WTC11 (cell line): ENCODE data around the gene SPEM1. TPM values are rescaled to one million over a fixed set of nuclear protein-coding genes. Genes with fewer than 3 reads are reported as not detected.

Experiments used
- ATAC-seq: fragments of 200-7000 bp; cut with Tn5 transposase; 2 replicates; pipeline ENCODE4 v1.10.0; 2021; ENCODE audit warnings: mild to moderate bottlenecking, moderate library complexity
- CTCF ChIA-PET: fragments of 300-600 bp; sonication (Branson Sonifier 250); formaldehyde crosslinking; loops from one replicate; lab custom pipeline; 2021; ENCODE audit warnings: antibody characterized with exemption; lab: Charles Lee
- POLR2A ChIA-PET: fragments of 350-600 bp; sonication (Branson Sonifier 250); formaldehyde crosslinking; loops from one replicate; lab custom pipeline; 2021; ENCODE audit warnings: antibody characterized with exemption; lab: Charles Lee
- DNase-seq: peaks from one replicate; pipeline ENCODE4 v3.0.0; 2021; ENCODE audit warnings: low spot score
- H3K27ac Mint-ChIP-seq: 2 replicates; pipeline ENCODE4 v1.8.0; 2021; ENCODE audit warnings: mixed read lengths
- H3K27me3 Mint-ChIP-seq: 2 replicates; pipeline ENCODE4 v1.8.0; 2021; ENCODE audit warnings: low read depth, mild to moderate bottlenecking, moderate library complexity, mixed read lengths
- H3K36me3 Mint-ChIP-seq: 2 replicates; pipeline ENCODE4 v1.8.0; 2021; ENCODE audit warnings: mixed read lengths
- H3K4me1 Mint-ChIP-seq: 2 replicates; pipeline ENCODE4 v1.8.0; 2022; ENCODE audit warnings: mixed read lengths
- H3K4me3 Mint-ChIP-seq: 2 replicates; pipeline ENCODE4 v1.8.0; 2021; ENCODE audit warnings: mild to moderate bottlenecking, moderate library complexity, mixed read lengths
- H3K9me3 Mint-ChIP-seq: 2 replicates; pipeline ENCODE4 v1.8.0; 2021; ENCODE audit warnings: mixed read lengths
- AFF4 ChIP-seq: sonication (generic); formaldehyde crosslinking; IDR thresholded peaks from 2 replicates; pipeline ENCODE4 v1.8.1; 2023; ENCODE audit warnings: mild to moderate bottlenecking, missing genetic modification reagents, borderline replicate concordance
- ATF1 ChIP-seq: sonication (generic); formaldehyde crosslinking; IDR thresholded peaks from 2 replicates; pipeline ENCODE4 v1.8.1; 2023; ENCODE audit warnings: mild to moderate bottlenecking, moderate library complexity, missing genetic modification reagents
- CBFB ChIP-seq: sonication (generic); formaldehyde crosslinking; IDR thresholded peaks from 2 replicates; pipeline ENCODE4 v1.8.1; 2022; ENCODE audit warnings: mild to moderate bottlenecking, low read depth, missing genetic modification reagents
- CREB1 ChIP-seq: sonication (generic); formaldehyde crosslinking; IDR thresholded peaks from 2 replicates; pipeline ENCODE4 v1.8.0; 2023; ENCODE audit warnings: mild to moderate bottlenecking, missing genetic modification reagents
- ELF4 ChIP-seq: sonication (generic); formaldehyde crosslinking; IDR thresholded peaks from 2 replicates; pipeline ENCODE4 v1.8.1; 2022; ENCODE audit warnings: low read depth, mild to moderate bottlenecking, moderate library complexity, missing genetic modification reagents
- JUN ChIP-seq: sonication (generic); formaldehyde crosslinking; IDR thresholded peaks from 2 replicates; pipeline ENCODE4 v1.8.0; 2023; ENCODE audit warnings: mild to moderate bottlenecking, missing genetic modification reagents
- MLX ChIP-seq: sonication (generic); formaldehyde crosslinking; IDR thresholded peaks from 2 replicates; pipeline ENCODE4 v1.8.1; 2023; ENCODE audit warnings: mild to moderate bottlenecking, missing genetic modification reagents, moderate library complexity
- MXD4 ChIP-seq: fragments of 250-450 bp; sonication (Bioruptor Pico); IDR thresholded peaks from 2 replicates; pipeline ENCODE4 v1.8.0; 2021; ENCODE audit warnings: mild to moderate bottlenecking, moderate library complexity, borderline replicate concordance
- NFE2L1 ChIP-seq: sonication (generic); formaldehyde crosslinking; IDR thresholded peaks from 2 replicates; pipeline ENCODE4 v1.8.1; 2023; ENCODE audit warnings: missing genetic modification reagents
- NR2C2 ChIP-seq: sonication (generic); formaldehyde crosslinking; IDR thresholded peaks from 2 replicates; pipeline ENCODE4 v1.8.0; 2022; ENCODE audit warnings: mild to moderate bottlenecking, missing genetic modification reagents
- OVOL2 ChIP-seq: fragments of 250-450 bp; sonication (Bioruptor Pico); IDR thresholded peaks from 2 replicates; pipeline ENCODE4 v1.9.0; 2021; ENCODE audit warnings: mild to moderate bottlenecking, borderline replicate concordance
- PRRX2 ChIP-seq: fragments of 250-450 bp; sonication (Bioruptor Pico); IDR thresholded peaks from 2 replicates; pipeline ENCODE4 v1.8.0; 2021; ENCODE audit warnings: mild to moderate bottlenecking
- TCF7 ChIP-seq: sonication (generic); formaldehyde crosslinking; IDR thresholded peaks from 2 replicates; pipeline ENCODE4 v1.8.0; 2022; ENCODE audit warnings: mild to moderate bottlenecking, low read depth, missing genetic modification reagents, moderate library complexity
- ZMAT4 ChIP-seq: fragments of 250-450 bp; sonication (Bioruptor Pico); IDR thresholded peaks from 2 replicates; pipeline ENCODE4 v1.9.0; 2021; ENCODE audit warnings: mild to moderate bottlenecking
- ZNF317 ChIP-seq: sonication (generic); formaldehyde crosslinking; IDR thresholded peaks from 2 replicates; pipeline ENCODE4 v1.8.1; 2023; ENCODE audit warnings: low read depth, mild to moderate bottlenecking, moderate library complexity, missing genetic modification reagents, borderline replicate concordance
- ZNF416 ChIP-seq: fragments of 250-450 bp; sonication (Bioruptor Pico); IDR thresholded peaks from 2 replicates; pipeline ENCODE4 v1.9.0; 2021; ENCODE audit warnings: mild to moderate bottlenecking, inconsistent platforms
- total RNA-seq: library from RNA; stranded (reverse); gene quantifications from 3 replicates; pipeline ENCODE4 v1.2.3, GENCODE V29; 2021
- TF ChIP-seq, protein P1 (sequence below): sonication (generic); formaldehyde crosslinking; IDR thresholded peaks from 2 replicates; pipeline ENCODE4 v1.8.1; 2023; ENCODE audit warnings: mild to moderate bottlenecking, missing genetic modification reagents
- TF ChIP-seq, protein P2 (sequence below): fragments of 250-450 bp; sonication (Bioruptor Pico); IDR thresholded peaks from 2 replicates; pipeline ENCODE4 v1.8.0; 2021; ENCODE audit warnings: mild to moderate bottlenecking

Gene SPEM1
- total RNA-seq, 1 experiment from 2014 or later = 0.35 TPM

DNA sequence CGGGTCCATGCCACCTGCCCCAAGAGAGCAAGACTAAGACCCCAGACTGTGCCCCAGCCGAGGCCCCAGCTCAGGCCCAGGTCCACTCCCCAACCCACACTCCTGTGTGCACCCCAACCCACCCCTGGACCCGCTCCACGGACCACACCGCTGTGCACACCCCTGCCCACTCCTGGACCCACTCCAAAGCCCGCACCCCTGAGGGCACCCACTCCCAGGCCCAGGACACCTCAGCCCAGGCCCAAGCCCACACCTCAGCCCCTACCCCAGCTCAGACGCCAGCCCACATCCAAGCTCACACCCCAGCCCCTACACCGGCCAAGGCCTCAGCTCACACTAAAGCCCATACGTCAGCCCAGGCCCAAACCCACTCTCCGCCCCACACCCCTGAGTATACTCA is 9.6 kb downstream of the SPEM1 start (continued):
- TF ChIP-seq, protein P1, sequence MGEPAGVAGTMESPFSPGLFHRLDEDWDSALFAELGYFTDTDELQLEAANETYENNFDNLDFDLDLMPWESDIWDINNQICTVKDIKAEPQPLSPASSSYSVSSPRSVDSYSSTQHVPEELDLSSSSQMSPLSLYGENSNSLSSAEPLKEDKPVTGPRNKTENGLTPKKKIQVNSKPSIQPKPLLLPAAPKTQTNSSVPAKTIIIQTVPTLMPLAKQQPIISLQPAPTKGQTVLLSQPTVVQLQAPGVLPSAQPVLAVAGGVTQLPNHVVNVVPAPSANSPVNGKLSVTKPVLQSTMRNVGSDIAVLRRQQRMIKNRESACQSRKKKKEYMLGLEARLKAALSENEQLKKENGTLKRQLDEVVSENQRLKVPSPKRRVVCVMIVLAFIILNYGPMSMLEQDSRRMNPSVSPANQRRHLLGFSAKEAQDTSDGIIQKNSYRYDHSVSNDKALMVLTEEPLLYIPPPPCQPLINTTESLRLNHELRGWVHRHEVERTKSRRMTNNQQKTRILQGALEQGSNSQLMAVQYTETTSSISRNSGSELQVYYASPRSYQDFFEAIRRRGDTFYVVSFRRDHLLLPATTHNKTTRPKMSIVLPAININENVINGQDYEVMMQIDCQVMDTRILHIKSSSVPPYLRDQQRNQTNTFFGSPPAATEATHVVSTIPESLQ (CRISPR knock-in tag) = no peak
- TF ChIP-seq, all 79 proteins: peak for 0

DNA sequence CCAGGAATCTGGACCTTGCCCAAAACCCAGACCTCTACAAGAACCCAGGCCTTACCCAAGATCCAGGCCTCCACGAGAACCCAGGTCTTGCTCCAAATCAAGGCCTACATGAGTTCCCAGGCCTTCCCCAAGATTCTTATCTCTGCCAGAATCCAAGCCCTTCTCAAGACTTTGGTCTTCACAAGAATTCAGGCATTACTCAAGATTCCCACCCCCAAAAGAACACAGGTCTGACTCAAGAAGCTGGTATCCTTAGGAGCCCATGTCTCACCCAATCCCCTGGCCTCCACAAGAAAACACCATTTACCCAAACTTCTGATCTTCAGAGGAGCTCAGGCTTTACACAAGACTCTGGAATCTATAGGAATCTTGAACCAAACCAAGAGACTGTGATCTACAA is 11.1 kb downstream of the SPEM1 start:
- H3K27me3 Mint-ChIP-seq = no peaks in the 10 kb centered on the region; the same call in 1 of the 2 replicates
- H3K4me3 Mint-ChIP-seq = no peak overlapping the region
- DNase-seq (no peak), ATAC-seq (no peak)
- no peaks in the 10 kb centered on the region for H3K36me3 Mint-ChIP-seq
- peaks cover 3% of the 10 kb centered on the region for H3K4me1 Mint-ChIP-seq
- CTCF ChIA-PET = no interaction called here
- H3K27ac Mint-ChIP-seq = no peak overlapping the region
- H3K9me3 Mint-ChIP-seq = no peaks in the 10 kb centered on the region
- TF ChIP-seq OVOL2 (CRISPR knock-in tag) (no peak), JUN (no peak), ZNF416 (CRISPR knock-in tag) (no peak), NFE2L1 (CRISPR knock-in tag) (no peak), NR2C2 (CRISPR knock-in tag) (no peak), CREB1 (CRISPR knock-in tag) (no peak), ATF1 (CRISPR knock-in tag) (no peak), MXD4 (CRISPR knock-in tag) (no peak), MLX (CRISPR knock-in tag) (no peak), TCF7 (CRISPR knock-in tag) (no peak), ELF4 (CRISPR knock-in tag) (no peak), ZMAT4 (CRISPR knock-in tag) (no peak), CBFB (CRISPR knock-in tag) (no peak), PRRX2 (CRISPR knock-in tag) (no peak), AFF4 (no peak), ZNF317 (CRISPR knock-in tag) (no peak)
- TF ChIP-seq, protein P2, sequence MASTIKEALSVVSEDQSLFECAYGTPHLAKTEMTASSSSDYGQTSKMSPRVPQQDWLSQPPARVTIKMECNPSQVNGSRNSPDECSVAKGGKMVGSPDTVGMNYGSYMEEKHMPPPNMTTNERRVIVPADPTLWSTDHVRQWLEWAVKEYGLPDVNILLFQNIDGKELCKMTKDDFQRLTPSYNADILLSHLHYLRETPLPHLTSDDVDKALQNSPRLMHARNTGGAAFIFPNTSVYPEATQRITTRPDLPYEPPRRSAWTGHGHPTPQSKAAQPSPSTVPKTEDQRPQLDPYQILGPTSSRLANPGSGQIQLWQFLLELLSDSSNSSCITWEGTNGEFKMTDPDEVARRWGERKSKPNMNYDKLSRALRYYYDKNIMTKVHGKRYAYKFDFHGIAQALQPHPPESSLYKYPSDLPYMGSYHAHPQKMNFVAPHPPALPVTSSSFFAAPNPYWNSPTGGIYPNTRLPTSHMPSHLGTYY = no peak
- TF ChIP-seq, protein P1 (CRISPR knock-in tag) = no peak
- TF ChIP-seq, all 79 proteins: peak for 0
- POLR2A ChIA-PET = no interaction called here
